ENCODE measurements around the gene HS1BP3. TPM values are rescaled to one million over a fixed set of nuclear protein-coding genes. Genes with fewer than 3 reads are reported as not detected.
A peak's percentile ranks its signal among the peaks of the same experiment; 100 is the strongest.

Gene HS1BP3
- polyA plus RNA-seq, 1 donor = 10.3 TPM

DNA sequence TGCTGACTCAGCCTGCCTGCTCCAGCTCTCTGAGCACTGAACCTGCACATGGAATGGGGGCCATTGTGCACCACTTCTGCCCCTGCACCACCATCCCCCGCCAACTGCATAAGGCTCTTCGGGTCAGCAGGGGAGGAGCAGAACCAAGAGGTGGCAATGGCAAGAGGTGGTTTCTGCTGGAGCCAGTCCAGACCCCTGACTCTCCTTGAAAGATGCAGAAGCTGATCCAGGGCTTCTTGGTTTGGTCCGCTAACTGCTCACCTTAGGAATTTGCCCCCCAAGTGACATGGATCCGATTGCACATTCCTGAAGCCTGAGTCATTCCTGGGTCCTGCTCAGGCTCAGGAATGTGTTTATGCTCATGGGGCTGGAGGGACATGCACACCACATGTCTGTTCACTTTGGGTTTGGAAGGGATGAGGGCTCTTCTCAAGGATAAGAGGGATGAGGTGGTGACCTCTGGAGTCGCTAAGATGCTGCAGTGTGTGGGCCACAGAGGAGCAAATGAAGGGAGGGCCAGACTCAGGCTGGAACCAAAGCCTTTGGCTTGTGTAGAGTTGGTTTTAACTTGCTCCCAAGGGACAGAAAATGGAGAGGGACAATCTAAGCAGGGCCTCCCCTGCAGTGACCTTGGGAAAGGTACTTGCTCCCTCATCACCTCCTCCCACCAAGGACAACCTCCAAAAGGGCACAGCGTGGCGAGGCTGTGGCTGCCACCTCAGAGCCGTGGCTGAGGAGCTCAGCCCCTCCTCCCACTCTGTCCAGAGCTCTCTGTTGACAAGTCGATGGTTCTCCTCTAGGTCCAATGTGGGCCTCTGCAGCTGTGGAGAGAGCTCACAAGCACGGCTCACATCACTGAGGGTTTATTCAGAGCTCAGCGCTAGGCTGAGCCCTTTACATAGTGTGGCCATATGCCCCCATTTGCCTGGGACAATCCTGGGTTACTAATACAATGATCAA, 66.2 kb downstream of the HS1BP3 start:
- DNase-seq = no peak

DNA sequence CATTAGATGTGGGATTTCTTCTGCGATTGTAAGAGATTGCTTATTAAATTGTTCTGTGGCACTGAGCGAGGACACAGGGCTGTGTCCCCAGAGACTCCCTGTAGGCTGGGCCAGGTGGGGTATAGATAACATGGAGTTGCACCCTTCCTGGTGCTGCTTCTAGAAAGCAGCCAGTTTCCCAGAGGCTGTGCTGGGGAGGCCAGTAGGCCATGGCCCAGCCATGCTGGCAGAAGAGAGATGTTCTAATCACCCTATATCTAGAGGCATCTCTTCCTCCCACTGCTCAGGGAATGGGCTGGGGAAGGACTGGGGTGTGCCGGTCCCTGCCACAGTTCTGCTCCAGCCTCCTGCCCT, 66.9 kb downstream of the HS1BP3 start:
- DNase-seq = no peak

DNA sequence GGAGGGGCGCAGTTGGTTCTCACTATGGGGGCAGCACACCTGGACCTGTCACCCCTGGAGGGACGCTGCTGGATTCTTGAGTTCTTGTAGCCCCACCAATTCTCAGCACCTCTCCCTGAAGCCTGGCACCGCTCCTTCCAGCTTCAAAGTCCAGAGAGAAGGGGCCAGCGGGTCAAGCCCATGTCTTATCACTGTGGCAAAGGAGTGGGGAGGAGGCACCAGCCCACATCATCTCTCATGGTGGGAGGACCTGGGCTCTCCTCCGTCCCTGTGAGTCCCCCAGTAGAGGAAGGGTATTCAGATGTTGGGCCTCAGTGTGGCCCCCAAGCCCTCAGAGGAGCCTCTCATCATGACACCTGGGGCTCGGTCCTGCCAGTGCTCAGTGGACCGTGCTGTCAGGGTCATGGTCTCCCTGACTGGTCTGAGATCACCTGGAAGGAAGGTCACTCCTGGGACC, 67.4 kb downstream of the HS1BP3 start:
- DNase-seq = no peak

DNA sequence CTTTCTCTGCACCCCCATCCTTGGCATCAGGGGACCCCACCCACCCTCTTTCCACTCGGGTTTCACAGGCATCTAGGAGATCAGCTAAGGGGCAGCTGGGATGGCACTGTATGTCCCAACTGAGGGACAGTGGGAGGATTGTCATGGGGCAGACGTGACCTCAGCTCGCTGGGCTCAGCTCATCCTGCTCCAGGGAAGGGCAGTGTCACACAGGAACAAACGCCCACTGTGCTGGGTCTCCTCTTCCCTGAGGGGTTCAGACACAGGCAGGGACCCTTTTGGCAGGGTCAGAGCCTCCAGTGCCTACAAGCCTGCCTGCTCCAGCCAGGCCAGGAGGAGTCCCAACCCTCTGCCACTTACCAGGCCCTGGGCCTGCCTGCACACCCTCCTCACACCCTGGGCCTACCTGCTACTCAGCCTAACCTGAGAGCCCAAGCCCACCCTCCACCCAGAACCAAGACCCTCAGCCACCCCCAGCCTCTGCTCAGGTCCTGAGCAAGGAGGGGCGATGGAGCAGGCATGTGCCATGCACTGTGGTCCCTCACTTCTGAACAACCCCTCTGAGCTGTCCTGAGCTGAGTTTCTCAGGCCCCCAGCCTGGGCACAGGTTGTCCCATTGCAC, 68.2 kb downstream of the HS1BP3 start:
- DNase-seq = no peak

DNA sequence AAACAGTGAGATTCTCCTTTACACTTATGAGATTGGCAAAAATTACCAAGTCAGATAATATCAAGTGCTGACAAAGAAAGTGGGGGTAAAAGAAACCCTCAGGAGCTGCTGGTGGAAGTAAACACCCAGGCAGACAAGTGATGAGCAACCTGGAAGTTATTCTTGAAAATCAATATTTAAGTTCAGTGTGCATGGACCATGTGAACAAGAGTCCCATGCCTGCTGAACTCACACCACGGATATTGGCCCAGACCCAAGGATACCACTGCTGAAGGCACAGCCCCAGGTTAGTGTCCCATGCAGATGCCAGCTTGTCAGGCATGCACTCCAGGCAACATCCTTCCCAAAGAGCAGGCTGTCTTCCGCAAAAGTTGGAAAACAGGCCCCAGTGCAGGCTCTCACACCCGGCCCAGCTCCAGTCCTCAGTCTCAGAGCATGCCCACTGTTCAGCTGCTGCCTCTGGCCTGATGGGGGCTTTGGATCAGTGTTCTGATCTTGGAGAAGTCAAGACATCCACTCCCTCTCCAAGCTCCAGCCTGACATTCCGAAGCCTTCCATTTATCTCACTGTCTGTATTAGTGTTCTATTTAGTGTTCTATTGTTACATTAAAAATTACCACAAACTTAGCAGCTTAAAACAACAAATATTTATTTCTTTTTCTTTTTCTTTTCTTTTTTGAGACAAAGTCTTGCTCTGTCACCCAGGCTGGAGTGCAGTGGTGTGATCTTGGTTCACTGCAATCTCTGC, 70.0 kb downstream of the HS1BP3 start:
- no peak for DNase-seq

DNA sequence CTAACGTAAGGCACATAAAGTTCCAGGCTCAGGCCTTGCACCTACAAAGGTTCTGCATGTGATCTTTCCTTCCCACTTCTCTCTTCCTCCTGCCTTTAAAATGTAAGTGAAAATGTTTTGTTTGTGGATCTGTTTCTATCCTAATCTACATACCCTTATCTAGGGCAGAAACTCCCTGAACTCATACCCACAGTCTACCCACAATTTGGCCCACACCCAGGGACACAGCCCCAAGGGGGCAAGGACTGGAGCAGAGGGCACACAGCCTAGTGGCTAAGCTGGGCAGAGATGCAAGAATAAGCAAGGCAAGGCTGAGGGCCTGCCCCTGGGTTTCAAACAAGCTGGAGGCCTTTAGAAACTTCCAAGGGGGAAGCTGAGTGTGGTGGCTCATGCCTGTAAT, 71.0 kb downstream of the HS1BP3 start:
- DNase-seq = no peak

DNA sequence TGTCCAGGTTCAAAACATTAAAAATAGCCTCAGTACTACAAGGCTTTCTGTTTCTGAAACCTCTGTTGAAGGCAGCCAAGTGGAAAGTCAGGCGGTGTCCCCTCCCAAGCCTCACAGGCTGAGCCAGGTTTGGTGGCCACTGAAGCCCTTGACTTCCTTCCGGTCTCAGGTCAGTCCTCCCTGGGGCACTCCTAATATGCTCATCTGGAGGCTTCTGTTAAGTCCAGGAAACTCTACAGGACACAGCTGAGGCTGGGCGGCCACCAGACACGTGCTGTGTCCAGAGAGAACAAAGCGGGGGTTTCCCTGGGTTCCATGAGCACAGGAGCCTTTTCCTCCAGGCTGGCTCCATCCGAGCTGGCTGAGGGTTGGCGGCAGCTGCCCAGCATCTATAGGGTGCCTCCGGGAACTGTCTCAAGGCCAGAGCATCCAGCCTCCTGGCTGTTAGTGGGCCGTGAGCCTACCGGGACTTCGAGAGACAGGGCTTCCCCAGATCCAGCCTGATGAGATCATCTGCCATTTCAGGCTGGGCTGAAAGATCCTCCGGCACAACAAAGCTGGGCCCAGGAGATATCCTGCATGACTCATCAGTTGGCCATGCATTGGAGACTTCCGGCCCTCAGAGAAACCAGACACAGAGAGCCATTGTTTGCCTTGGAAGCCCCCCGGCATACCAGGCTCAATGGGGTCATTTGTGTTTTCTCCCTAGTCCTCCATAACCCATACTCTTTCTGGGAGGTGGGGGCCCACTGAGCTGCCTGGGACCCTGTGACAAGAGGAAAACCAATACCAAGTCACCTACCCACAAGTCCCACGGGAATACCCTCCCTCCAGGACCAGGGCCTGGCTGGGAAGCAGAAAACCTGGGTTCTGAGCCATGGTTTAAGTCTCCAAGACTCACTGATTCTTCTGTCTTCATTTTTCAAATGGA, 71.7 kb downstream of the HS1BP3 start:
- DNase-seq = peak; percentile 86

DNA sequence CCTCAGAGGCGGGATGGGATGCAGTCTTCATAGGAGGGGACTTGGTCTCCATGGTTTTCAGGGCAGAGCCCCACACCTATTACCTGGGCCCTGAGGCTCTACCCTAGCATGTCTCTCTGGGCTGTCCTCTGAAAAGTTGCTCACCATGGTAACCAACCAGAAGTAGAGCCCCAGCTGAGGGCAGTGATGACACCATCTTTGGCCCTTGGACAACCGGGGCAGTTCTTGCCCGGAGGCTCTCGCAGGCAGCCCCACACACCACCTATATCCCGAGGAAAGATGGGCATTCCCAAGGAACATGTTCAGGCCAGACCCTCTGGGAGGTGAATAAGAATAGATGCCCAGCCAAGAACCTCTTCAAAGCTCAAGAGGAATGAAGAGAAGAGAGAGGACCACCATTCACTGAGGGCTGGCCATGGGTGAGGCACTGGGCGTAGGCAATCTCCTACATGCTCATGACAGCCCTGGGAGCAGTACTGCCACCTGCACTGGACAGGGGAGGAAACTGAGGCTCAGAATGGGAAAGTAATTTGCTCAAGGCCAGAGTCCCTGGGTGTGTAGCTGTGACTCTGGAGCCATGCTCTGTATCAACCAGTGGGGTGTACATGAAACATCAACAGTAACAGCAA, 72.5 kb downstream of the HS1BP3 start:
- no peak for DNase-seq

DNA sequence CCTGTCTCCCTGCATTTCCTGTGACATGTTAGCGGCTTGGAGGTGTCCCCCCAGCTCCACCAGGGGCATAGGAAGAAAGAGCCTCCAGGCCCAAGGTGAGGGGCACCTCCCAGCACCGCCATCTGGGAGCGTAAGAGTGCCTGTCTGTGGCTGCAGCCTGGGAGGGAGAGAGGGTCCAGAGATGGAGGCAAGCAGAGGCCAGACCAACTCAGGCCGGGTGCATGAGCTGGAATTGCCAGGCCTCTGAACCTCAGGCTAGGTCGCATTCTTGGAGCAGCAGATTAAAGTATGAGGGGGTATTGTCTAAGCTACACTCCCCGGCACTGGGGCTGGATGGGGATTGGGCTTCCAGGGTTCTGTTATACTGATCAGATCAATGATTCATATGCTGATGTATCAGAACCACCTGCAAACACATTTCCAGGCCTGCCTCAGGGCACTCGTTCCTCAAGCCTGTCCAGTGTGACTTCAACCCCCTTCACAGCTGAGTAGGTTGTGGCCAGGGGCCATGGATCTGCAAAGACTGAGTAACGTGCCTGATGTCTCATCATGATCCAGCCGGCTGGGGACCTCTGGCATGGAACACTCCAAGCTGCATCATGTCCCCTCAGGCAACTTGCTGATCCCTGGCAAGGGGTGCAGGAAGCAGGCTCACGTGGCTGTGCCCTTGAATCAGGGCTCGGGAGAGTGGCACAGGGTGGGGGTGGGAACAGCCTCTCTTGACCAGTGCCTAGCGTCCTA, 73.2 kb downstream of the HS1BP3 start:
- no peak for DNase-seq

DNA sequence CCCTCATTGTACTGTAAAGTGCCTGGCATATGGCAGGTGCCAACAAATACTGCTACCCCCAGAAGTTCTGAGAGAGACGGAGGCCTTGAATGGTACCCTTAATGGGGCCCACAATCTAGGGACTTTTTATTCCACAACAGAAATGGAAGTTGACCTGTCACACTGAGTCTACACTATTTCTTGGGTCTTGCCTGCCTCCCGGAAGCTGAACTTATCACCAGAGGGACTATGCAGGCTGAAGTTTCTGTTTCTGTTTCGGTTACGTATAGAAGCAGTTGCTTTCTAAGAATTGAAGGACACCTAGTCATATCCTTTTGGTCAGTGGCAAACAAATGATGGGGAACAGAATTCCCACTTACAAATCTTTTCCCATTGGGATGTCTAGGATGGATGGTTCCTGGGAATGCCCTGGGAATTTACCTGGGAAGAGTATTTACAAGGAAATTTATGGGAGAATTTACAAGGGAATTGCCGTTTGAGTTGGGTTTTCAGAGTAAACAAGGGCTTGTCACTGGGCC, 74.2 kb downstream of the HS1BP3 start:
- no peak for DNase-seq

DNA sequence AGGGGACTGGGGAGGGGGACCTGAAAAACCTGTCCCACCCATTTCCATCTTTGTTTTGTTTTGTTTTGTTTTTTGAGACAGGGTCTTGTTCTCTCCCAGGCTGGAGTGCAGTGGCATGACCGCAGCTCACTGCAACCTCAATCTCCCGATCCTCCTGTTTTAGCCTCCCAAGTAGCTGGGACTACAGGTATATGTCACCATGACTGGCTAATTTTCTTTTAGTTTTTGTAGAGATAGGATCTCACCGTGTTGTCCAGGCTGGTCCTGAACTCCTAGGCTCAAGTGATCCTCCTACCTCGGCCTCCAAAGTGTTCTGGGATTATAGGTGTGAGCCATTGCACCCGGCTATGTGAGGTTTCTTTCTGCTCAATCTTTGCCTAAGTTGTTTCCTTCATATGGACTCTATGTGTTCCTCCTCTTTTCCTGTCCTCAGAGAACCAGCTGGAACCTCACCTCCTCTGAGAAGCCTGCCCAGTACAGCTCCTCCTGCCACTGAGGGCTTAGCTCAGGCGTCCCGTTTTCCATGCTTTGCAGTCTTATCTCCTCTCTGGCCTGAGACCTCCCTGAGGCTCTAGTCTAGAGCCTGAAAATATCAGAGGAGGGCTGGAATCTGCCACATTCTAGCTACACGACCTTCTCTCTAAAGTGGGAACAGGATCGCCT, 74.8 kb downstream of the HS1BP3 start:
- DNase-seq = no peak

DNA sequence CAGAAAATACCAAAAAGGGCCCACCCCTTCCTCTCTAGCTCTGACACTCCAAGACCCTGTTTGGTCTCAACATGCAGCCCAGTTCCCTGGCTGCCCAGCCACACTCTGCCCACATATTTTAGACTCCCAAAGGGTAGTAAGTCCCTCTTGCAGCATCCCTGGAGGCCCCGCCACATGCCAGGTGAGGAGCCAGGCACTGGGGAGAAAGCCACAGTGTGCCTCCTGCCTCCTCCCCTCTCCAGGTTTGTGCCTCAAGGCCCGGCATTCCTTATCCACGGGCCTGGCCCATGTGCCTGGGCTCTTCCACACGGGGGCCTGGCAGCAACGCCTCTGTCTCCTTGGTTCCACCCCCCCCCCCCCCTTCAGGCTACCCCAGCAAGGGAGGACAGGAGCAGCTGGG, 75.5 kb downstream of the HS1BP3 start:
- DNase-seq = no peak

DNA sequence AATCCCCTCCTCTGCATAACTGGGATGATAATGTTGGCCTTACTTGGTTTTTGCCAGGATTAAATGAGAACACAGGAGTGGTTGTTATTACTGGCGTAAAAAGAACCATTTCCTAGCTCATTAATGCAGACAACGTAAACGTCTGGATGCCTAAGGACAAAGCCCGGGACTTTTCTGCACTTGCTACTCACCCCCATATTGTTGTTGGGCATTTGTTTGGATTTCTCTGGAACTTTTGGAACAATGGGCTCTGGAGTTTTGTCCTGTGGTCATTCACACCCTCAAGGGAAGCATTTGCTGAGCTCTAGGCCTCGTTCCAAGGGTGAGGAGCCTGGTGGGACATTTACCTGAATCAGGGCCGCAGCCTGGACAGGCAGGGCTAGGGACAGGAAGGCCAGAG, 76.0 kb downstream of the HS1BP3 start:
- no peak for DNase-seq

DNA sequence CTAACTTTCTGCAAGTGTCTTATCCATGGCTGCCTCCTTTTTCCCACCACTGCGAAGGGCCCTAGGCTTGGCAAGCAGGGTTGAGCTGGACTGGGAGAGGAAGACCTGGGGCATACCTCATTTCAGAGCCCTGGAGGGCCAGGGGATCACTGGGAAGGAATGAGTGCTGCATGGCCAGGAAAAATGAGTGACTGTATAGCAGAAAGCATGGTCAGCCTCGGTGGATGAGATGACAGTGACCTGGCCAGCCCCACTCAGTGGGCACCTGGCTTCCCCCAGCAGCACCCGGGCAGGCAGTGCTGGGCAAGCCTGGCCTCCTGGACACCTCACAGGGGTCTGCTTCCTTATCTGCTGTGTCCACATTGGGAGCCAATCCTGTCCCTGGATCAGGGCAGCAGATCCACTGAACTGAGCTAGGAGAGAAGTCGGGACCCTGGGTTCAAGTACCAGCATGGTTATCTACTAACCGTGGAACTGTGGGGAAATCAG, 76.4 kb downstream of the HS1BP3 start:
- no peak for DNase-seq

DNA sequence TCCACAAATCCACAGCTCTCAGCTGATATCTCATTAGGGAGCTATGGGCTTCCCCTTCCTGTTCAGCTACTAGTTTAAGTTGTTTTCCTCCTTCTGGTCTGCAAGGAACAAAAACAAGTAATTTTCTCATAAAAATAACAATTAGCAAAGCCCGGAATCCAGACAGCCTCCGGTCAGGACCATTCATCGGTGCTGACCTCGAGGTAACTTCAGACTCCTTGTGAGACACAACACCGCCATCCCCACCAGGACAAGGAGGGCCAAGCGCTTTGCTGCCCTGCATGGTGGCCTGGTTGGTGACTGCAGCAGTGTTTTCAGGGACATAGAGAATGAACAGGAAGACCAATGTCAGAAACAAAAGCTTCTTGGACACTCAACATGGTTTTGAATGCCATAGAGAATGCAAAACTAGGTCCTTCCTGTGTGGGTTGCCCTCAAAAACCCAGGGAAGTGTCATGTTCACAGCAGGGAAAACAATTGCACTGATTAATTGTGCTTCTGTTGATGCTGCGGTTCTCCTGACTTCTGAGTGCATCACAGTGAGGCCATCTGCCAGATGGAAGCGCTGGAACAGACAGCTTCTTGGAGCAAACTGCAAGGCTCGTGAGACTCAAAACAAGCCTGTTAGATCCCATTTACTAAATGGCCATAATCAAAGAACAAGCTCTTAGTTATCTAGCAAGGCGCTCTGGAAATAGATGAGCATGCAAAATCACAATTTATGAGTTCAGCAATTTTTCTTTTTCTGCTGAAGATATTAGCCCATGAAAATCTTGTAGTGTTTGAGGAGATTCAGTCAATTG, 77.1 kb downstream of the HS1BP3 start:
- peak; percentile 71 for DNase-seq

DNA sequence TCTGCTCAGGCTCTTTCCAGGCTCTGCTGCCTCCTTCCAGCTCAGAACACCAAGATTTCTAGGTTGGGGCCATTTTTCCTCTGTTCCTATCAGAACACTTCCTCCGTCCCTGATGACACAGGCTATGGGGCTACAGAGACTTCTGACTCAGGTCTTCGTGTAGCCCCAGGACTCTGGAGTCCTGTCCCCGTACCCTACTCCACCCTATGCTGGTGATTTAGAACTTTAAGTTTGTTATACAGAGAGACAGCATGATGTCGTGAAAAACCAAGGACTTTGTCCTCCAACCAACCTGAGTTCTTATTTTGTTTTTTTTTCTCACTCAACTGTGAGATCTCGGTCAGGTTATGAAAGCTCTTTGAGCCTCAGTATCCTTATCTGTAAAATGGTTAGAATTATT, 78.7 kb downstream of the HS1BP3 start:
- no peak for DNase-seq

DNA sequence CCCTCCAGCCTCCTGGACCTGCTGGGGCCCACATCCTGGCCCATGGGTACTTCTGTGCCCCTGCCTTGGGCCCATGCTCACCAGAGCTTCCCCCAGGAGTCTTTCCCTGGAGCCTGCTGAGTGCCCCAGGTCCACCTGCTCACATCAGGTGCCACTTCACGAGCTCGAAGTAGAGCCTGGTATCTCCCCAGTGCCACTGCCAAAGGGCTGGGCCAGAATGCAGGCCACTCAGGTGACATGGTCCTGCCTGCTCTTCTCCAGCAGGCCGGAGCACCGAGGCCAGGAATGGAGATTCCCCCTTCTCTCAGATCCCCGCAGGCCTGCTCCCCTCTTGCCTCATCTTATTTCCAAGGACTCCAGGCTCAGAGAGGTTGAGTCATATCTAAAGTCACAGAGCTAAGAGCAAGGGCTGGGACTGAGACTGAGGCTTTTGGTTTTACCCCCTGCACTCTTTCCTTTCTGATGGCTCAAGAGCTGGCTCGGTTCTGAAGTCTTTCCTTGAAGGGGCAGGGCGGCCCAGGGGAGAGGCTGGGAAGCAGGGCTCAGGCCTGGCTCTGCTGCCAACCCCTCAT, 79.2 kb downstream of the HS1BP3 start:
- DNase-seq = no peak

DNA sequence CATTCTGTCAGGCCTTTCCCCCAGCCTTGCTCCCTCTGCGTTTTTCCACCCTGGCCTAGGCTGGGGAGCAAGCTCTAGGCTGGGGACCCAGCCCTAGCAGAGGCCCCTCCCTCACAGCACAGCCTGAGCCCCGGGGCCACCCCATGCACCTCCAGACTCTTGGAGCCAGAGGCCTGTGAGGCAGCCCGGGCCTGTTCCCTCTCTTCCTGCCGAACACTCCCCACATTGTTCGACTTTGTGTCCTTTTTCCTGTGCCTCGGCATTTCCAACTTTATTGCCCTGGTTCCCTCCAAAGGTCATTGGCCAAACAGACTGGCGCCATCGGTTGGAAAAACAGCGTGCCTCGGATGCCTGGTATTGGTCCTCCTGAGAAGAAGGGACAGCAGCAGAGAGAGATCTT, 79.7 kb downstream of the HS1BP3 start:
- no peak for DNase-seq

DNA sequence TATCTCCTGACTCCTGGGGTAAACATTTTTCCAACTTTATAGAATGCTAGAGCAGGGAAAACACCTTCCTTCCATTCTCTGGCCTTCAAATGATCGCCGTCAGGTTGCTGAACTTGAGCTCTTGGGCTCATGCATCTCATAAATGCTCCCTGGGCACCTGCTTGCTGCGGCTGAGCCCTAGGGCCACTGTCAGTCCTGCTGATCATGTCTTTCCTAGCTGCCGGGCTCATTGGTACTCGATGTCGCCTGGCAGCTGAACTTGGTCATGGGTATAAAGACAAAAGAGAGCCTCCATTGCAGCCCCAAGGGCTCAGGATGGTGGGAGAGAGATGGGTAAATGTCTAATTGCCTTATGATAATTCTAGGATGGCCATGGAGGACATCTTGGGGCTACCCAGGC, 80.6 kb downstream of the HS1BP3 start:
- no peak for DNase-seq

All from hindlimb muscle (tissue), 1 donor.